Left lung (tissue), 10 donors: ENCODE results near the gene MRPL44. TPM values are rescaled to one million over a fixed set of nuclear protein-coding genes. Genes with fewer than 3 reads are reported as not detected.

ENCODE experiments used
- ATAC-seq: fragments of 200-7000 bp; cut with Tn5 transposase; one replicate; pipeline ENCODE4 v1.9.1; 2020; ENCODE audit warnings: moderate library complexity
- DNase-seq, 4 donors: peaks; one replicate each; pipeline ENCODE4 v3.0.0-alpha.2; 2013 to 2020
- H3K27ac ChIP-seq, 2 donors: fragments of 200-600 bp; sonication (generic) in 1 of 2; one replicate each; pipeline versions ENCODE4 v1.5.0 to v1.8.0; 2020 to 2021
- H3K27me3 ChIP-seq, 2 donors: fragments of 200-600 bp; sonication (generic) in 1 of 2; one replicate each; pipeline versions ENCODE4 v1.5.0 to v1.8.0; 2020 to 2021
- H3K36me3 ChIP-seq, 2 donors: fragments of 200-600 bp; sonication (generic) in 1 of 2; one replicate each; pipeline versions ENCODE4 v1.5.0 to v1.8.0; 2020 to 2021
- H3K4me1 ChIP-seq, 2 donors: fragments of 200-600 bp; one replicate each; pipeline ENCODE4 v1.8.0; 2021
- H3K4me3 ChIP-seq, 2 donors: fragments of 200-600 bp; sonication (generic) in 1 of 2; one replicate each; pipeline versions ENCODE4 v1.5.0 to v1.8.0; 2020 to 2021; ENCODE audit warnings: mild to moderate bottlenecking in 1 of 2
- H3K9me3 ChIP-seq, 2 donors: fragments of 200-600 bp; sonication (generic) in 1 of 2; one replicate each; pipeline versions ENCODE4 v1.5.0 to v1.8.0; 2020 to 2021
- CTCF ChIP-seq, 2 donors: fragments of 200-600 bp; sonication (generic) in 1 of 2; IDR thresholded peaks; one replicate each; pipeline versions ENCODE4 v1.5.0 to v1.8.0; 2021; ENCODE audit warnings: antibody characterized with exemption in 2 of 2
- intact Hi-C, 2 donors: fragments of 100-400 bp; cut with DNase I; formaldehyde crosslinking; loops; one replicate each; pipeline versions ENCODE4 v1.11.2 to v1.14.2; 2022
- polyA plus RNA-seq, 6 donors: library from polyadenylated mRNA; unstranded; fragments of 120-200 nt; gene quantifications; one replicate each; pipeline ENCODE4 v1.2.1, GENCODE V29; 2013; ENCODE audit not compliant: insufficient read length in 6 of 6
- total RNA-seq, 2 donors: library from RNA; stranded (reverse); fragmentation: NEBNext Ultra II Directional; extraction: Animal tissue kit (Norgen Biotek cat#: 25700); gene quantifications; one replicate each; pipeline ENCODE4 v1.2.1, GENCODE V29; 2021
- donor health status: DM: no; HTN: yes; CAD: no.
- donor health status: DM: no; HTN: no; CAD: no.

The MRPL44 gene
- total and polyA plus RNA-seq, 8 donors, result 23.1 to 26.8 (median 25.6) TPM

- no peak for ATAC-seq
These were observed 21.2 kb downstream of the MRPL44 start for GRCh38 chr2:223978451-223978850.

GRCh38 chr2:223979730-223980396 is 22.6 kb downstream of the MRPL44 start:
- Histone ChIP-seq H3K27me3 (no peaks in the 10 kb centered on the region), H3K4me1 (no peaks in the 10 kb centered on the region), H3K9me3 (no peaks in the 10 kb centered on the region), H3K4me3 (no peak overlapping the region), H3K27ac (no peak overlapping the region), H3K36me3 (no peaks in the 10 kb centered on the region)
- ATAC-seq (no peak), DNase-seq (no peak)
- no peak for TF ChIP-seq CTCF (IDR thresholded peaks at IDR 0.05)
- intact Hi-C loops, result no loop called here

More at GRCh38 chr2:223978451-223978850, 21.2 kb downstream of the MRPL44 start:
- Histone ChIP-seq H3K36me3 (no peaks in the 10 kb centered on the region), H3K27me3 (no peaks in the 10 kb centered on the region), H3K9me3 (no peaks in the 10 kb centered on the region), H3K27ac (no peak overlapping the region), H3K4me3 (no peak overlapping the region), H3K4me1 (no peaks in the 10 kb centered on the region)
- no peak for DNase-seq
- intact Hi-C loops, result no loop called here
- no peak for TF ChIP-seq CTCF (IDR thresholded peaks at IDR 0.05)

DNA sequence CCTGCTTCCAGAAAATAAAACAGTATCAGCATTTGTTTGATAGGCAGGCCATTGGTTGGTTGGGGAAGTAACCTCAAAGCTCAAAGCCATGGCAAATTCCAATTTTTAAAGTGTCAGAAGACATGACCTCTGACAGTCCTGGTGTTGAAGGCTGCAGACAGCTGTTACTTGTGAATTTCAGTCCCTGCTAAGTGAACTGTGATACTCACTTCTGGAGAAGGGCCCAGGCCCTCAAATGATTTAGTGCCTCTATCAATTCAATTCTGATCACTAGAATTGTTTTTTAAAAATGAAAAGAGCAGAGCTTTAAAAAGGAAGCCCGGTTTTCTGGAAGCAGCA is 23.1 kb downstream of the MRPL44 start:
- no peak overlapping the region for H3K4me3 ChIP-seq
- DNase-seq, result no peak
- H3K27ac ChIP-seq, result no peak overlapping the region
- H3K27me3 ChIP-seq, result no peaks in the 10 kb centered on the region
- no peak for ATAC-seq
- no peaks in the 10 kb centered on the region for H3K9me3 ChIP-seq
- no peak for TF ChIP-seq CTCF (IDR thresholded peaks at IDR 0.05)
- no peaks in the 10 kb centered on the region for H3K36me3 ChIP-seq
- H3K4me1 ChIP-seq, result no peaks in the 10 kb centered on the region
- intact Hi-C loops, result no loop called here

GRCh38 chr2:223980803-223981202 is 23.5 kb downstream of the MRPL44 start:
- no peak for DNase-seq
- no peaks in the 10 kb centered on the region for H3K9me3 ChIP-seq
- no peak overlapping the region for H3K4me3 ChIP-seq
- intact Hi-C loops, result no loop called here
- H3K36me3 ChIP-seq, result no peaks in the 10 kb centered on the region
- TF ChIP-seq CTCF (IDR thresholded peaks at IDR 0.05), result no peak
- H3K4me1 ChIP-seq, result no peaks in the 10 kb centered on the region
- H3K27ac ChIP-seq, result no peak overlapping the region
- ATAC-seq, result no peak
- H3K27me3 ChIP-seq, result no peaks in the 10 kb centered on the region

DNA sequence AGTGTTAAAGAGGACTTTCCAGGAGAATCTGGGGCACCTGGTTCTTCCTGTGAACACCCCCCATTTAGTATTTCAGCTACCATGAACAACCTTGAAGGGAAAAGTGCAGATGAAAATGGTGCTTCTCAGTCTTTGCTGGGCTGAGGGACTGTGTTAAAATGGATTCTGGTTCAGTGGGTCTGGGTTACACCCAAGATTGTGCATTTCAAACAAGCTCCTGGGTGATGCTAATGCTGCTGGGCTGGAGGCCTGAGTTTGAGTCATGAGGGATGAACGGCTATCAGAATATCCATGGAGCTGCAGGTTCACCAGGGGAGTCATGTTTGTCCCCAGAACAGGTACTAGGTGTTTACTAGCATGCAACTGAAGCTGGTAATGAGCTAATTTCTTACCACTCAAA is 24.0 kb downstream of the MRPL44 start:
- Histone ChIP-seq H3K36me3 (no peaks in the 10 kb centered on the region), H3K4me3 (no peak overlapping the region), H3K27me3 (no peaks in the 10 kb centered on the region), H3K4me1 (no peaks in the 10 kb centered on the region), H3K9me3 (no peaks in the 10 kb centered on the region), H3K27ac (no peak overlapping the region)
- ATAC-seq (no peak), DNase-seq (no peak)
- no peak for TF ChIP-seq CTCF (IDR thresholded peaks at IDR 0.05)
- intact Hi-C loops, result no loop called here
